AG04449 (cell line): ENCODE data around the gene UBE3D.
"Not testable (repeated sequence)": the region's sequence is repeated elsewhere in the genome, so short reads cannot be mapped to it uniquely, and the experiment has no call there.

Experiments
- CTCF ChIA-PET: fragments of 350-600 bp; formaldehyde crosslinking; extraction: SDS; loops from one replicate; lab custom pipeline; 2021; ENCODE audit warnings: antibody characterized with exemption; lab: Yijun Ruan, JAX
- POLR2A ChIA-PET: fragments of 400-600, 350-600 bp; formaldehyde crosslinking; extraction: SDS; loops from one replicate; lab custom pipeline; 2020; ENCODE audit warnings: antibody characterized with exemption, inconsistent platforms; lab: Yijun Ruan, JAX
- DNase-seq: peaks from one replicate; pipeline ENCODE4 v3.0.0-alpha.2; 2010; ENCODE audit warnings: low read depth, low spot score
- H3K4me3 ChIP-seq: 2 replicates; pipeline ENCODE4 v1.5.1; 2011; ENCODE audit warnings: low read depth, mild to moderate bottlenecking, control low read depth, low read length
- TF ChIP-seq, protein P1 (sequence below): IDR thresholded peaks from one replicate; pipeline ENCODE4 v1.5.1; 2011; ENCODE audit warnings: mild to moderate bottlenecking, moderate library complexity, low read length, control low read depth, inconsistent platforms; ENCODE audit not compliant: insufficient read depth; ENCODE audit errors: missing control alignments

Gene UBE3D

DNA sequence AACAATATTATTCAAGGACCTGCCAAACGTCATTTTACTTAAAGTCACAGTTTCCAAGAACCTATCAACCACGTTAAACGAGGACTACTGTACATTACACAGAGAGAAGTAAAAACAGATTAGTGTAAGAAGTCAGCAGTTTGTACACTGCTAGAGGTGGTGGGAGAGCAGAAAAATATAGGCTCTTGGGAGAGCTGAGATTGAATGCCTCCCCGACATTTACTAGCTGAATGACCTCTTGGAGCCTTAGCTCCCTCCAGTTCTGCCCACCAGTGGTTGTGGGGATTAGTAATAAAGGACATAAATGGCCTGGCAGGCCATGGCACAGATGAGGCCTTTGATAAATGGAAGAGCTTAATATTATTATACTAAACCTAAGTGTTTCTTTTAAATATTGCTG is 161.4 kb downstream of the UBE3D start:
- CTCF ChIA-PET = no interaction called here

DNA sequence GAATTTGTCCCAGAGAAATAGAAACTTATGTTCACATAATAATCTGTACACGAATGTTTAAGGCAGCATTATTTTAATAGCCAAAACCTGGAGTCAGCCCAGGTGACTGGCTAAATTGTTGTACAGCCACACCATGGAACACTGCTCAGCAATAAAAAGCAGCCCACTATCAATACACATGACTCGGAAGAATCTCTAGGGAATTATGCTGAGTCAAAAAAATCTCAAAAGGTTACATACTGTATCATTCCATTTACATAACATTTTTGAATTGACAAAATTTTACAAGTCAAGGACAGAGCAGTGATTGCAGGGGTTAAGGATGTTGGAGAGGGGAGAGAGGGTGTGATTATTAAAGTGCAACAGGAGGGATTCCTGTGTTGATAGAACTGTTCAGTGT is 163.4 kb downstream of the UBE3D start:
- DNase-seq = no peak
- TF ChIP-seq, protein P1, sequence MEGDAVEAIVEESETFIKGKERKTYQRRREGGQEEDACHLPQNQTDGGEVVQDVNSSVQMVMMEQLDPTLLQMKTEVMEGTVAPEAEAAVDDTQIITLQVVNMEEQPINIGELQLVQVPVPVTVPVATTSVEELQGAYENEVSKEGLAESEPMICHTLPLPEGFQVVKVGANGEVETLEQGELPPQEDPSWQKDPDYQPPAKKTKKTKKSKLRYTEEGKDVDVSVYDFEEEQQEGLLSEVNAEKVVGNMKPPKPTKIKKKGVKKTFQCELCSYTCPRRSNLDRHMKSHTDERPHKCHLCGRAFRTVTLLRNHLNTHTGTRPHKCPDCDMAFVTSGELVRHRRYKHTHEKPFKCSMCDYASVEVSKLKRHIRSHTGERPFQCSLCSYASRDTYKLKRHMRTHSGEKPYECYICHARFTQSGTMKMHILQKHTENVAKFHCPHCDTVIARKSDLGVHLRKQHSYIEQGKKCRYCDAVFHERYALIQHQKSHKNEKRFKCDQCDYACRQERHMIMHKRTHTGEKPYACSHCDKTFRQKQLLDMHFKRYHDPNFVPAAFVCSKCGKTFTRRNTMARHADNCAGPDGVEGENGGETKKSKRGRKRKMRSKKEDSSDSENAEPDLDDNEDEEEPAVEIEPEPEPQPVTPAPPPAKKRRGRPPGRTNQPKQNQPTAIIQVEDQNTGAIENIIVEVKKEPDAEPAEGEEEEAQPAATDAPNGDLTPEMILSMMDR = no peak
- ChIA-PET POLR2A (no interaction called here), CTCF (interaction anchor here (1.5 to 2.0 kb wide), 2 partner anchors 11 to 165 kb away, joined by 5 read pairs; partner anchors contain the start of gene DOP1A)
- no peak overlapping the region for H3K4me3 ChIP-seq

More for the DNA sequence above, 161.4 kb downstream of the UBE3D start:
- no peak for DNase-seq
- TF ChIP-seq, protein P1 = no peak
- POLR2A ChIA-PET = no interaction called here
- no peak overlapping the region for H3K4me3 ChIP-seq

DNA sequence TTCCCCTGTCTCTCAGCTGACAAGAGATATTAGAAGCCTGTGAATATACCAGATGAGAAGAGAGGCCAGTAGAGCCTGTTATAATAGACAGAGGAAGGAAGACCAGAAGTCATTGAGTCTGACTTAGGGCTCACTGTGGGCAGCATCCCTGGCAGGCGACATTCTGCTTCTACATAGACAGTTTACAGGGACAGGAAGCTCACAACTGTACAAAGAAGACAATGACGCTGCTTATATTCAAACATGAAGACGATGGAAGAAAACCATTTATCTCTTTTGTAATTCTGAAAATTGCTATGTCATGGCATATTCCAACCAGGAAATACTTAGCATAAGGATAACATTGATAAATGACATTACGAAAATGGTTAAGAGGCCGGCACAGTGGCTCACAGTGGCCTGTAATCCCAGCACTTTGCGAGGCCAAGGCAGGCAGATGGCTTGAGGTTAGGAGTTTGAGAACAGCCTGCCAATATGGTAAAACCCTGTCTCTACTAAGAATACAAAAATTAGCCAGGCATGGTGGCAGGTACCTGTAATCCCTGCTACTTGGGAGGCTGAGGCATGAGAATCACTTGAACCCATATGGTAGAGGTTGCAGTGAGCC is 170.9 kb downstream of the UBE3D start:
- TF ChIP-seq, protein P1 = no peak
- ChIA-PET POLR2A (no interaction called here), CTCF (no interaction called here)
- no peak overlapping the region for H3K4me3 ChIP-seq
- DNase-seq = no peak

DNA sequence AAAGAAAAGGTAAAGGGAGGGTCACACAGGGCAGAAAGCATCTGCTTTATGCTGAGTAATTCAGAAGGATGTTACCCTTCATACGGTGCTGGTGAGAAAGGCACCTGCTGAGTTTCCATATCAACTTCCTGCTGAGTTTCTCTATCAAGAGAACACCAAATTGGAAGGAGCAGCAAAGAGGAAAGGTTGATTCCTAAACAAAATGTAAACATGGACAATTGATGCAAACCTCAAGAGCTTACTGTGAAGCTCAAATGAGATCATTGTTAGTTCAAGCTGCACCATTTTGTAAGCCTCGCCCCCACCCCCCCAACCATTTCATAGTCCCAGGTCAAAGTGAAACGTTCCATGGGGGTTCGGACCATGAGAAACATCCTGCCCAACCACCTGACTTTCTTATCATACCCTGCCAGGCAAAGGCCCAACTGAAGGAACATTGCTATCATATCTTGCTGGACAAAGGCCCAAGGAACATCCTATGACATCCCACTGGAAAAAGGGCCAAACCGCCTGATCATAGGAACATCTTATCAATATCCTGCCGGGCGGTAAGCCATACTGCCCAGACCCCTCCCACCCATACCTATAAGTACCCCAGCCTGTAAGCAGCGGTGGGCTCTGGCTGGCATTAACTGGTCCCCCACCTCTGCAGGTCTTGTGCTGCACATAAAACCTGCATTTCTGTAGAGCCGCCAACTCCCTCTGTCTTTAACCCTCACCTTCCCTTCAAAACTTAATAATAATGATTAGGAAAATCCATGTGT is 171.6 kb downstream of the UBE3D start:
- CTCF ChIA-PET = no interaction called here
- no peak for DNase-seq
- H3K4me3 ChIP-seq = no peak overlapping the region
- TF ChIP-seq, protein P1 = no peak
- POLR2A ChIA-PET = no interaction called here

DNA sequence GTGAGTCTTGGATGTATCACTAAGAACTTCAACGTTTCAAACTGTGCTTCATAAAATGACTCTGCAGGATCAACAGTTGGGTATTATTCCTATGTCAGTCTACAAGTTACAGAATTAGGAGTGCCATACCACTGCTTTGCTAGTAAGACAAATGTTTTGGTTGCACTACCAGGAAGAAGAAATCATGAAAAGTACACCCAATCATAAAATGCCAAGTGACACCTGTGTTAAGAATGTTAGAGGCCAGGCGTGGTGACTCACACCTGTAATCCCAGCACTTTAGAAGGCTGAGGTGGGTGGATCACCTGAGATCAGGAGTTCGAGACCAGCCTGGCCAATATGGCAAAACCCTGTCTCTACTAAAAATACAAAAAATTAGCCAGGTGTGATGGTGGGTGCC is 174.1 kb downstream of the UBE3D start:
- H3K4me3 ChIP-seq, DNase-seq, POLR2A ChIA-PET: not testable (repeated sequence)
- CTCF ChIA-PET = interaction anchor here (0.9 to 1.4 kb wide), 3 partner anchors 12 to 164 kb away, joined by 3 to 5 read pairs (median 3); no protein-coding TSS in a partner anchor

DNA sequence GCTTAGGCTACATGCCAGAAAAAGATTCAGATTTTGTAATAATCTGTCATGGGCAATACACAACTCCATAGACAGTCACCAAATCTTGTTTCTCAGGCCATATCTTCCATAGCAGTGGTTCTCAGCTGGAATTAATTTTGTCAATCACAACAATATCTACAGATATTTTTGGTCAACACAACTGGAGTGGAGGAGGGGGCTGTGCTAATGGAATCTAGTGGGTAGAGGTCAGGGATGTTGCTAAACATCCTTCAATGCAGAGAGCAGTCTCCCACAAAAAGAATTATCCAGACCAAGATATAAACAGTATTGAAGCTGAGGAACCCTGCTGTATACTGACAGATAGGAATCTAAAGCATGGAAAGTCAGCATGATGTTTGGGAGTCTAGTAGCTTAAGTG is 174.6 kb downstream of the UBE3D start:
- no peak overlapping the region for H3K4me3 ChIP-seq
- TF ChIP-seq, protein P1 = no peak
- no peak for DNase-seq
- ChIA-PET CTCF (interaction anchor here (1.0 to 1.4 kb wide), 2 partner anchors 11 to 12 kb away, joined by 3 to 5 read pairs; no protein-coding TSS in a partner anchor), POLR2A (no interaction called here)
